ENCODE results near the gene OBSCN. TPM values are rescaled to one million over a fixed set of nuclear protein-coding genes. Genes with fewer than 3 reads are reported as not detected.

OBSCN gene
- total RNA-seq, 1 experiment from 2014 or later, result 5.6 TPM

DNA sequence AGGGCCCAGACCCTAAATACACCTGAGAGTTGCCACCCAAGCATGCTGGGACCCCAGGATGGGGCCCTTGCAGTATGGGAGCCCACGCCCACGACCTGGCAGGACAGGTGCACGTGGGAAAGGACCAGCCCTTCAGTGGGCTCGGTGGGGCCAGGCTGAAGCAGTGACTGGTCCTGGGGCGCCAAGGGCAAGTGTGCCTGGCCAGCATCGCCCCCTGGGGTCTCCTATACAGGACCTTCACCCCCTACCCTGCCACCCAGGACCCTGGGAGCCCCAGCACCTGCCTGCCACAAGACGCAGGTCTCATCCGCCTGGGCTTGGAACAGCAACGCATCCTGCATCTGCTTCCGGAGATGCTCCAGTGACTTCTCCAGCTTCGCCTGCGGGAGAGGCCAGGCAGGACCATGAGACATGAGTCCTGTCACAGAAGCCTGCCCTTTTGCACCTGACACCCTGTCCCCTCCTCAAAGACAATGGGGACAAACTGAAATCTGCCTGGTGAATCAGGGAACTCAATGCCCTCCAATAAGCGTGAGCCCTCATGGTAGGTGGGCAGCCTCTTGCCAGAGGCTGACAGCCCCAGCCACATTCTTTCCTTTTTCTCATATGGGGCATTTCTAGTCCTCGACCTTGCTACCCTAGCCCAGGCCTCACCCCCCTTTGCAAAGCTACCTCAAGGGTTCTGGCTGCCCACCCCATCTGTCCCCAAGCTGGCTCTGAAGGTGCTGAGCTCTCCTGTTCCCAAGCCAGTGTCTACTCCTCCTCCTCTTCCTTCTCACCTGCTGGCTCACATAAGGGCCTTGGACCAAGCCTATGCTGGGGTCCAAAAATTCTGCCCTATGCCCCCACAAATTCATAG lies 194.2 kb downstream of the OBSCN start:
- no TSS peak for BruUV-seq (replicated peaks)
- intact Hi-C loops (cut with micrococcal nuclease; ENCODE audit: unreplicated experiment), result no loop called here
- H3K27me3 Mint-ChIP-seq (ENCODE audit: insufficient read depth, unreplicated experiment), result no peaks in the 10 kb centered on the region
- ChIA-PET CTCF (no interaction called here), POLR2A (no interaction called here)
- peaks cover 76% of the 10 kb centered on the region for H3K36me3 Mint-ChIP-seq (ENCODE audit: insufficient read depth, unreplicated experiment)
- TF ChIP-seq, protein P1, sequence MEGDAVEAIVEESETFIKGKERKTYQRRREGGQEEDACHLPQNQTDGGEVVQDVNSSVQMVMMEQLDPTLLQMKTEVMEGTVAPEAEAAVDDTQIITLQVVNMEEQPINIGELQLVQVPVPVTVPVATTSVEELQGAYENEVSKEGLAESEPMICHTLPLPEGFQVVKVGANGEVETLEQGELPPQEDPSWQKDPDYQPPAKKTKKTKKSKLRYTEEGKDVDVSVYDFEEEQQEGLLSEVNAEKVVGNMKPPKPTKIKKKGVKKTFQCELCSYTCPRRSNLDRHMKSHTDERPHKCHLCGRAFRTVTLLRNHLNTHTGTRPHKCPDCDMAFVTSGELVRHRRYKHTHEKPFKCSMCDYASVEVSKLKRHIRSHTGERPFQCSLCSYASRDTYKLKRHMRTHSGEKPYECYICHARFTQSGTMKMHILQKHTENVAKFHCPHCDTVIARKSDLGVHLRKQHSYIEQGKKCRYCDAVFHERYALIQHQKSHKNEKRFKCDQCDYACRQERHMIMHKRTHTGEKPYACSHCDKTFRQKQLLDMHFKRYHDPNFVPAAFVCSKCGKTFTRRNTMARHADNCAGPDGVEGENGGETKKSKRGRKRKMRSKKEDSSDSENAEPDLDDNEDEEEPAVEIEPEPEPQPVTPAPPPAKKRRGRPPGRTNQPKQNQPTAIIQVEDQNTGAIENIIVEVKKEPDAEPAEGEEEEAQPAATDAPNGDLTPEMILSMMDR (IDR thresholded peaks at IDR 0.05; ENCODE audit: insufficient read depth in 1 of 2, low read depth in 1 of 2, low read length in 1 of 2, severe bottlenecking in 1 of 2, unreplicated experiment in 1 of 2), result no peak
- Histone ChIP-seq H3K4me1 (peaks cover 12% of the 10 kb centered on the region), H3K27me3 (replicated peaks; ENCODE audit: control insufficient read depth, insufficient read depth, low read length) (no peaks in the 10 kb centered on the region), H3K36me3 (ENCODE audit: control insufficient read depth, insufficient read depth, low read length) (peaks cover 6% of the 10 kb centered on the region), H3K4me3 (ENCODE audit: low read depth, low read length) (no peak overlapping the region), H3K9me3 (no peaks in the 10 kb centered on the region)
- H3K9me3 Mint-ChIP-seq (ENCODE audit: unreplicated experiment), result no peaks in the 10 kb centered on the region
- DNase-seq, result no peak
- H3K27ac Mint-ChIP-seq (ENCODE audit: unreplicated experiment), result peak overlapping the region; percentile 66
- no peak overlapping the region for H3K4me3 Mint-ChIP-seq (ENCODE audit: unreplicated experiment)
- peaks cover 12% of the 10 kb centered on the region for H3K4me1 Mint-ChIP-seq (ENCODE audit: low read depth, unreplicated experiment)

DNA sequence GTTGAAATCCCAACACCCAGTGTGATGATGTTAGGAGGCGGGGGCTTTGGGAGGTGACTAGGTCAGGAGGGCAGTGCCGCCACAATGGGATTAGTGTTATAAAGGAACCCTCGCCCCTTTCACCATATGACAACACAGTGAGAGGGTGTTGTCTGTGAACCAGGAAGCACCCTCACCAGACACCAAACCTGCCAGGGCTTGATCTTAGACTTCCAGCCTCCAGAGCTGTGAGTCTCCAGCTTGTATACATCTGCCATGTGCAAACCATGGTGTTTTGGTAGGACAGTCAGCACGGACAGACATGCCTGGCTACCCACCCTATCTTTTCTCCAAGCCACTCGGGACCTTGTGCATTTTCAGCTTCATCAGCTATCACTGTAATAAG lies 194.8 kb downstream of the OBSCN start:
- Mint-ChIP-seq H3K27ac (ENCODE audit: unreplicated experiment) (no peak overlapping the region), H3K27me3 (ENCODE audit: insufficient read depth, unreplicated experiment) (no peaks in the 10 kb centered on the region), H3K4me1 (ENCODE audit: low read depth, unreplicated experiment) (peaks cover 12% of the 10 kb centered on the region), H3K36me3 (ENCODE audit: insufficient read depth, unreplicated experiment) (peaks cover 72% of the 10 kb centered on the region), H3K9me3 (ENCODE audit: unreplicated experiment) (no peaks in the 10 kb centered on the region), H3K4me3 (ENCODE audit: unreplicated experiment) (no peak overlapping the region)
- TF ChIP-seq, protein P1 (IDR thresholded peaks at IDR 0.05; ENCODE audit: insufficient read depth in 1 of 2, low read depth in 1 of 2, low read length in 1 of 2, severe bottlenecking in 1 of 2, unreplicated experiment in 1 of 2), result no peak
- CTCF ChIA-PET, result no interaction called here
- POLR2A ChIA-PET, result no interaction called here
- no peak for DNase-seq
- Histone ChIP-seq H3K4me3 (ENCODE audit: low read depth, low read length) (no peak overlapping the region), H3K27me3 (replicated peaks; ENCODE audit: control insufficient read depth, insufficient read depth, low read length) (no peaks in the 10 kb centered on the region), H3K4me1 (peaks cover 15% of the 10 kb centered on the region), H3K9me3 (no peaks in the 10 kb centered on the region), H3K36me3 (ENCODE audit: control insufficient read depth, insufficient read depth, low read length) (peaks cover 6% of the 10 kb centered on the region)
- BruUV-seq (replicated peaks), result no TSS peak
- intact Hi-C loops (cut with micrococcal nuclease; ENCODE audit: unreplicated experiment), result no loop called here

DNA sequence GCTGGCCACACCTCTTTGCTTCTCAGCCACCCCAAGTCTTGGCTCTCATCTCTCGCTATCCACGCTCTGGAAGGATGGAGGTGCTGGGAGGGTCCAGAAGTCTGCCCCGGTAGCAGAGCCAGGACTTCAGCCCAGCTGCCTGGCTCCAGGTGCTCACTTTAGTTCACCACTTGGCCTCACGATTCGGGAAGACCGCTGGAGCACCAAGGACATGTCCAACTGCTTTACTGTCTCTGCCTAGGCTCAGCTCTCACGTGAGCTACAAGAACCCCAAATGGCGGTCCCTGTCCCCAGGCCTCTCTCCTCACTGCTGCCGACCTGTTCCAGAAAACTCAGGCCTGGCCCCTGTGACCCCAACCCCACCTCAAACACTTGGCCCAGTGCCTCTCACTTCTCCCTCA lies 195.4 kb downstream of the OBSCN start:
- Histone ChIP-seq H3K9me3 (no peaks in the 10 kb centered on the region), H3K4me3 (ENCODE audit: low read depth, low read length) (no peak overlapping the region), H3K27me3 (replicated peaks; ENCODE audit: control insufficient read depth, insufficient read depth, low read length) (no peaks in the 10 kb centered on the region), H3K36me3 (ENCODE audit: control insufficient read depth, insufficient read depth, low read length) (peaks cover 6% of the 10 kb centered on the region), H3K4me1 (peaks cover 21% of the 10 kb centered on the region)
- H3K4me1 Mint-ChIP-seq (ENCODE audit: low read depth, unreplicated experiment), result peaks cover 15% of the 10 kb centered on the region
- DNase-seq, result no peak
- CTCF ChIA-PET, result no interaction called here
- no TSS peak for BruUV-seq (replicated peaks)
- no peak overlapping the region for H3K27ac Mint-ChIP-seq (ENCODE audit: unreplicated experiment)
- POLR2A ChIA-PET, result no interaction called here
- no peaks in the 10 kb centered on the region for H3K27me3 Mint-ChIP-seq (ENCODE audit: insufficient read depth, unreplicated experiment)
- TF ChIP-seq, protein P1 (IDR thresholded peaks at IDR 0.05; ENCODE audit: insufficient read depth in 1 of 2, low read depth in 1 of 2, low read length in 1 of 2, severe bottlenecking in 1 of 2, unreplicated experiment in 1 of 2), result no peak
- intact Hi-C loops (cut with micrococcal nuclease; ENCODE audit: unreplicated experiment), result no loop called here
- H3K9me3 Mint-ChIP-seq (ENCODE audit: unreplicated experiment), result no peaks in the 10 kb centered on the region
- peaks cover 67% of the 10 kb centered on the region for H3K36me3 Mint-ChIP-seq (ENCODE audit: insufficient read depth, unreplicated experiment)
- H3K4me3 Mint-ChIP-seq (ENCODE audit: unreplicated experiment), result no peak overlapping the region
